ENCODE data around the gene OR52E4.

OR52E4 gene

DNA sequence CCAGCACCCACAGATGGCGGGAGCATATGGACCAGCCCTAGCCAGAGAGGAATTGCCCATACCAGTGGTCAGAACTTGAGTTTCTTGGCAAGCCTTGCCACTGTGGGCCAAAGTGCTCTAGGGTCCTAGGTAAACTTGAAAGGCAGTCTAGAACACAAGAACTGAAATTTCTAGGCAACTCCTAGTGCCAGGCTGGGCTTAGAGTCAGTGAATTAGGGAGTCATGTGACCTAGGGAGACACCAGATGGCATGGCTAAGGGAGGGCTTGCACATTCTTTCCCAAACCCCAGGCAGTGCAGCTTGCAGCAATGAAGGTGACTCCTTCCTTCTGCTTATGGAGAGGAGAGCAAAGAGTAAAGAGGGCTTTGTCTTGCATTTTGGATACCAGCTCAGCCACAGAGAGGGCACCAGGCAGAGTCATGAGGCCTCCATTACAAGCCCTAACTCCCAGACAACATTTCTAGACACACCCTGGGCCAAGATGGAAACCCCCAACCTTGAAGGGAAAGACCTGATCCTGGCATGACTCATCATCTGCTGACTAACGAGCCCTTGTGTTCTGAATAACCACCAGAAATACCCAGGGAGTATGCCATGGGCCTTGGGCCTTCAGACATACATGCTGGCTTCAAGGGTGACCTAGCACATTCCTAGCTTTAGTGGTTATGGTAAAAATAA, 42.5 kb downstream of the OR52E4 start:
- in situ Hi-C loops (cut with MboI; ENCODE audit: low sequenced_read_pairs, unreplicated experiment), result no loop called here

DNA sequence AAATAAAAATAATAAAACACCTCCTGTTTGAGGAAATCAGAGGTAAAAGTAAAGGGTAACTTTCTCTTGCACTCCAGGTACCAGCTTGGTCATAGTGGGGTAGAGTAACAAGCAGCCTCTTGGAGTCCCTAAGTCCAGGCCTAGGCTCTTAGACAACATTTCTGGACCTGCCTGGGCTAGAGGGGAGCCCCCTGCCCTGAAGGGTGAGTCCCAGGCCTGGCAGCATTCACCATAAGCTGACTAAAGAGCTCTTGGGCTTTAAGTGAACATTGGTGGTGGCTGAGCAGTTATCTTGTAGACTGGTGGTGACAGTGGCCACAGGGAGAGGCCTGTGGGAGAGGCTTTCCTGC, 43.0 kb downstream of the OR52E4 start:
- in situ Hi-C loops (cut with MboI; ENCODE audit: low sequenced_read_pairs, unreplicated experiment), result no loop called here
- no peak for DNase-seq (ENCODE audit: low spot score)
- TF ChIP-seq, protein P1, sequence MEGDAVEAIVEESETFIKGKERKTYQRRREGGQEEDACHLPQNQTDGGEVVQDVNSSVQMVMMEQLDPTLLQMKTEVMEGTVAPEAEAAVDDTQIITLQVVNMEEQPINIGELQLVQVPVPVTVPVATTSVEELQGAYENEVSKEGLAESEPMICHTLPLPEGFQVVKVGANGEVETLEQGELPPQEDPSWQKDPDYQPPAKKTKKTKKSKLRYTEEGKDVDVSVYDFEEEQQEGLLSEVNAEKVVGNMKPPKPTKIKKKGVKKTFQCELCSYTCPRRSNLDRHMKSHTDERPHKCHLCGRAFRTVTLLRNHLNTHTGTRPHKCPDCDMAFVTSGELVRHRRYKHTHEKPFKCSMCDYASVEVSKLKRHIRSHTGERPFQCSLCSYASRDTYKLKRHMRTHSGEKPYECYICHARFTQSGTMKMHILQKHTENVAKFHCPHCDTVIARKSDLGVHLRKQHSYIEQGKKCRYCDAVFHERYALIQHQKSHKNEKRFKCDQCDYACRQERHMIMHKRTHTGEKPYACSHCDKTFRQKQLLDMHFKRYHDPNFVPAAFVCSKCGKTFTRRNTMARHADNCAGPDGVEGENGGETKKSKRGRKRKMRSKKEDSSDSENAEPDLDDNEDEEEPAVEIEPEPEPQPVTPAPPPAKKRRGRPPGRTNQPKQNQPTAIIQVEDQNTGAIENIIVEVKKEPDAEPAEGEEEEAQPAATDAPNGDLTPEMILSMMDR (IDR thresholded peaks at IDR 0.05; ENCODE audit: borderline replicate concordance, control extremely low read depth, extremely low read depth, insufficient read depth, missing control alignments), result no peak

More for the DNA sequence above, 42.5 kb downstream of the OR52E4 start:
- TF ChIP-seq, protein P1 (IDR thresholded peaks at IDR 0.05; ENCODE audit: borderline replicate concordance, control extremely low read depth, extremely low read depth, insufficient read depth, missing control alignments), result no peak
- DNase-seq (ENCODE audit: low spot score), result no peak

DNA sequence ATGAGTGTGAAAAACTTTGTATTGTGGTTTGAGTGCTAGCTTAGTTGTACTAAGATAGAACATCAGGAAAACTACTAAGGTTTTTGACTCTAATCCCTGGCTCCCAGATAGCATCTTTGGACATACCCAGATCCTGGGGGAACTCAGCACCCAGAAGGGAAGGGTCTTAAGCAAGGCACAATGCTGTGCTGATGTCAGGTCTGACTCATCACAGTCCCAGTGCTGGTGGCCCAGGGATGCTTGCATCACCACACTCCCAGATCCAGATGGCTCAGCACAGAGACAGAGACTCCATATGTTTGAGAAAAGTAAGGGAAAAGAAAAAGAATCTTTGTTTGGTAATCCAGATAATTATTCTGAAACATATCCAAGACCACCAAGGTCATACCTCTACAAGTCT, 43.4 kb downstream of the OR52E4 start:
- no peak for DNase-seq (ENCODE audit: low spot score)
- in situ Hi-C loops (cut with MboI; ENCODE audit: low sequenced_read_pairs, unreplicated experiment), result no loop called here
- TF ChIP-seq, protein P1 (IDR thresholded peaks at IDR 0.05; ENCODE audit: borderline replicate concordance, control extremely low read depth, extremely low read depth, insufficient read depth, missing control alignments), result no peak

DNA sequence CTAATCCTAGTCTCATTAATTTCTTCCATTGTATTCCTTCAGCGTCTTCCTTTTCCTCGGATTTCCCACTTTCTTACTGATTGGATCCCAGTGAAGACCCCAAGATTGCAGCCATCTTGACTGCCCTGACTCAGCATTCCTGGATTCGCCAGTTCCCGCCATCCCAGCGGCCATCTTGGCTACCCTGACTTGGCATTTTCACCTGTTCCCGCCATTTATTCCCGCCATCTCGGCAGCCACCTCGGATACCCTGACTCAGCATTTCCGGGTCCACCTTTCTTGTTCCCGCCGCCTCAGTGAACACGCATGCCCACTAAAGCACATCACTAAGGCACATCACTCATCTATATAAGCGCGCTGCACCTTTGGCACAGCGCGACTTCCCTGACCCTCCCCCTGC, 47.8 kb downstream of the OR52E4 start:
- in situ Hi-C loops (cut with MboI; ENCODE audit: low sequenced_read_pairs, unreplicated experiment), result no loop called here
- TF ChIP-seq, protein P1 (IDR thresholded peaks at IDR 0.05; ENCODE audit: borderline replicate concordance, control extremely low read depth, extremely low read depth, insufficient read depth, missing control alignments), result no peak

DNA sequence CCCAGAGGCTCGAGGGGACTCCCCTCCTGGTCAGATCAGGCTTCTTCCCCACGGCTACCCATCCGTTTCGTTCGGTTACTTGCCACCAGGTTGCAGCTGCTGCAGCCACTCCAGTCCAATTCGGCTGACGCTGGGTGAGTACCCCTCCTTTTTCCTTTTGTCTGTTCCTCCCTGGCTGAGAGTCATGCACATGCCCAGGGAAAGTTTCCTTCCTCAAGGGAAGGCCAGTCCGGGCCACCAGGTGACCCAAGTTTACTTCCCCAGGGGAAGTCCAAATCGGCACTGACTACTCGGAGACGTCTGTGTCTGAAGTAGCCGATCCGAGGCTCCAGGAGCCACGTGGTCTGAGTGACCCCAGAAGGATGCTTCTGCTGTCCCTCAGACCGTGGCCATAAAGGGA, 48.4 kb downstream of the OR52E4 start:
- in situ Hi-C loops (cut with MboI; ENCODE audit: low sequenced_read_pairs, unreplicated experiment), result no loop called here
- no peak for DNase-seq (ENCODE audit: low spot score)
- TF ChIP-seq, protein P1 (IDR thresholded peaks at IDR 0.05; ENCODE audit: borderline replicate concordance, control extremely low read depth, extremely low read depth, insufficient read depth, missing control alignments), result no peak

More for the DNA sequence above, 47.8 kb downstream of the OR52E4 start:
- no peak for DNase-seq (ENCODE audit: low spot score)

DNA sequence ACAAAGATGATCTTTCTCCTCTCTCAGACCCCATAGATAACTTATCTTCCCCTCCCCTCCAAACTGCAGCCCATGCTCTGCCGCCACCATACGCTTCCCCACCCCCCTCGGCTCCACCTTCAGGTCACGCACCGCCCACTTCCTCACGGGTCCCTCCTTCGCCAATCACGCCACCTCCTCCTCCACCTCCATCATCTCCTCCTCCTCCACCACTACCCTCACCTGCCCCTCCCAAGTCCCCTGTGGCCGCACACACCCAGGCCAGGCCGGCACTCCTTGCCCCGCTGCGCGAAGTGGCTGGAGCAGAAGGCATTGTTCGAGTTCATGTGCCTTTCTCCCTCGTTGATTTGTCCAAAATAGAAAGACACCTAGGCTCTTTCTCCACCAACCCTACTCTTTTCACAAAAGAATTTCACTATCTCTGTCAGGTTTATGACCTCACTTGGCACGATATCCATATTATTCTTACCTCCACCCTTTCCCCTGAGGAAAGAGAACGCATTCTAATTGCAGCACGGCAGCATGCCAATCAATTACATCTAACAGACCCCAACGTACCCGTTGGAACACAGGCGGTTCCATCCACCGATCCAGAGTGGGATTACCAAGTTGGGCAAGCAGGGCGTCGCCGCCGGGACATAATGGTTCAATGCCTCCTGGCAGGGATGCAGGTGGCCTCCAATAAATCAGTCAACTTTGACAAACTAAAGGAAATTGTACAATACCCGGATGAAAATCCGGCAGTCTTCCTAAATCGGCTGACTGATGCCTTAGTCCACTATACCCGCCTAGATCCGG, 49.3 kb downstream of the OR52E4 start:
- no peak for DNase-seq (ENCODE audit: low spot score)
- in situ Hi-C loops (cut with MboI; ENCODE audit: low sequenced_read_pairs, unreplicated experiment), result no loop called here
- TF ChIP-seq, protein P1 (IDR thresholded peaks at IDR 0.05; ENCODE audit: borderline replicate concordance, control extremely low read depth, extremely low read depth, insufficient read depth, missing control alignments), result no peak

Measured in GM13976 (cell line).